ENCODE measurements around the gene SASH1. TPM values are rescaled to one million over a fixed set of nuclear protein-coding genes. Genes with fewer than 3 reads are reported as not detected.

SASH1 gene
- total and polyA plus RNA-seq, 9 donors = 31.7 to 67.0 (median 42.5) TPM

DNA sequence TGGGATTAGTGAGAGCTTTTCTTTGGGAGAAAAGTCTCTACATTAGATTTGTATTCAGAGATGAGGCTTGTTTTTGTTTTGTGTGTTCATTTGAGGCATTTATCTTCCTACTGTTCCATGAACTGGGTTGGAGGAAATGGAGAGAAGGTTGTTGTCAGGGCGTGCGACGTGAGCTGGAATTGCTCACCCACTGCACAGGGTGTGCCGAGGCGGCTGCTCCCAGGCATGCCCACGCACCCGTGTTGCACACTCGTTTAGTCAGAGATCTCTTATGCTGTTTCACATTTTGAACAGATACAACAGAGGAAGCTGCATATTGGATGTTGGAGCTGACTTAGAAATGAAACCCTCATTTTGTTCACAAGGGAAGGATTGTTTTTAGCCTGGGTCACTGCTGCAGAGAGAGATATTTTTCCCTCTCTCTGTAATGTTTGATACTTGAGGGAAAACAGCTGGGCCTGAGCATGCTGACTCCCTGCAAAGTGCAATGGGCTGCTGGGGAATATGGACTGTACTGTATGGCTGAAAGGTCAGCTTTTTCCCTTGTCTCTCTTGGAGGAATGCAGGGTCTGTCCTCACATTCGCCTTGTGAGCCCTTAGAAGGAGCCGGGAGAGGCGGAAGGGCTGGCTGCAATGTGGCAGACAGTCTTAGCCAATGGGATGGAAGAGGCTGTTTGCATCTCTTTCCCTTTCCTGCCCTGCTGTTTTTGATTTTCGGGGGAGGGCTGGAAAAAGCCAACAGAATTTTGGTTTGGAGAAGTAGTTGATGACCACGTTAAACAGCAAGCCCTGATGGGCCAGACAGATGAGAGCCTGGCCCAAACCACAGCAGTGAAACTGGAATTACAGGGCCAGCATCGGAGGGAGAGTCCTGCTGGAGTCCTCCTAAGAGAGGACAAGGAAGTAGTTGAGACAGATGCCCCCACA lies 170.8 kb downstream of the SASH1 start:
- peak overlapping the region; percentile 97 for H3K27ac ChIP-seq (ENCODE audit: low read length)
- DNase-seq = peak; percentile 98
- peak overlapping the region; percentile 16 for H3K4me3 ChIP-seq (ENCODE audit: low read length)
- peaks cover 21% of the 10 kb centered on the region for H3K36me3 ChIP-seq (ENCODE audit: control insufficient read depth, insufficient read depth, low read length)
- no peaks in the 10 kb centered on the region for H3K27me3 ChIP-seq (ENCODE audit: control insufficient read depth, insufficient read depth, low read length)
- 16% methylated on average over 9 of the region's 14 CpGs for WGBS (ENCODE audit: insufficient coverage)
- peaks cover 55% of the 10 kb centered on the region for H3K4me1 ChIP-seq (ENCODE audit: control insufficient read depth, insufficient read depth, low read length)
- no peaks in the 10 kb centered on the region for H3K9me3 ChIP-seq (replicated peaks; ENCODE audit: control insufficient read depth, low read depth, low read length)

DNA sequence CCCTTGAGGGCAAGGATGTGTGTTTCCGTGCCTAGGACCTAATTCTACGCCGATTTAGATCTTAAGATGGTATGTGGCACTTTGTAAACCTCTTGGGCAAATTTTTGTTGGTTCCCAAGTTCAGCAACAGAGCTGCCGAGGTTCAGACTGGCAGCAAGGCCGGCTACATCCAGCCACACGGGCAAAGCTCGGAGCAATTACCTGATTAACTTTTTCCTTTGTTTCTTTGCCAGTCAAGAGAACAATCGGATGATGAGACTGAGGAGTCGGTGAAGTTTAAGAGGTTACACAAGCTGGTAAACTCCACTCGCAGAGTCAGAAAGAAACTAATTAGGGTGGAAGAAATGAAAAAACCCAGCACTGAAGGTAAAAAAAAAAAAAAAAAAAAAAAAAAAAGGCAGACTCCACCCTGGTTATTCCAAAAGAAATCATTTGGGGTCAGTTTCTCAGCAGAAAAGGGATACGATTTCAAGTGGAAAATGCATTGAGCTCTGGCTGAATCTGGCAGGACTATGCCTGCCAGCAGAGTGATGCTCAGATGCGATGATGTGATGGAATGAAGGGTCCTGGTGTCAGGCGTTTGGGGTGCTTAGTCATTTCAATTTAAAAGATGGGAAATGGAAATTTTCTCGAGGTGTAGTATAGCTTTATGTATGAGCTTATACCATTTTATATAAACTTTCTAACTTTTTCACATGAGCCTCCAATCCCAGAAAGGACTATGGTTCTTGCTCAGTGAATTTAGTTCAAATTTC lies 171.6 kb downstream of the SASH1 start:
- WGBS (ENCODE audit: insufficient coverage) = 62% methylated on average over 5 of the region's 14 CpGs
- H3K4me3 ChIP-seq (ENCODE audit: low read length) = peak overlapping the region; percentile 16
- DNase-seq = peak; percentile 85
- H3K27ac ChIP-seq (ENCODE audit: low read length) = peak overlapping the region; percentile 97
- H3K4me1 ChIP-seq (ENCODE audit: control insufficient read depth, insufficient read depth, low read length) = peaks cover 56% of the 10 kb centered on the region
- no peaks in the 10 kb centered on the region for H3K9me3 ChIP-seq (replicated peaks; ENCODE audit: control insufficient read depth, low read depth, low read length)
- no peaks in the 10 kb centered on the region for H3K27me3 ChIP-seq (ENCODE audit: control insufficient read depth, insufficient read depth, low read length)
- H3K36me3 ChIP-seq (ENCODE audit: control insufficient read depth, insufficient read depth, low read length) = peaks cover 21% of the 10 kb centered on the region

GRCh38 chr6:148516217-148516616 lies 173.6 kb downstream of the SASH1 start:
- 38% methylated on average over 3 of the region's 7 CpGs for WGBS (ENCODE audit: insufficient coverage)
- no peaks in the 10 kb centered on the region for H3K27me3 ChIP-seq (ENCODE audit: control insufficient read depth, insufficient read depth, low read length)
- H3K36me3 ChIP-seq (ENCODE audit: control insufficient read depth, insufficient read depth, low read length) = peaks cover 38% of the 10 kb centered on the region
- peaks cover 62% of the 10 kb centered on the region for H3K4me1 ChIP-seq (ENCODE audit: control insufficient read depth, insufficient read depth, low read length)
- H3K9me3 ChIP-seq (replicated peaks; ENCODE audit: control insufficient read depth, low read depth, low read length) = no peaks in the 10 kb centered on the region
- no peak for DNase-seq
- no peak overlapping the region for H3K27ac ChIP-seq (ENCODE audit: low read length)
- no peak overlapping the region for H3K4me3 ChIP-seq (ENCODE audit: low read length)

DNA sequence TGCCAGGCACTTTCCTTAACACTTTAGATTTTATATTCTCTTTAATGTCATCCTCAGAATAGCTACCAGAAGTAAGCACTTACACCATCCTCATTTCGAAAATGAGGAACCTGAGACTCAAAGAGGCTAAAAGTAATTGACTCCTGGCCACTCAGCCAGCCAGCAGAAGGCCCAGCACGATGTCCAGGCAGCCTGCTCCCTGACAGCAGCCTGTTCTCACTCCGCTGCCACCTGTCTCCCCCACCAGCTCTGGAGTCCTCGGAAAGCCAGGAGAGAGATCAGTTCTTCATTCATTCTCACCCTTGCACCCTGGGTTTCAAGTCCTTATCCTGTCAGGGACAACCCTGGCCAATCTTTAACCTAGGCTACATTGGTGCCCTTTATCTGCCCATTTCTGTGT lies 174.0 kb downstream of the SASH1 start:
- H3K27me3 ChIP-seq (ENCODE audit: control insufficient read depth, insufficient read depth, low read length) = no peaks in the 10 kb centered on the region
- H3K4me1 ChIP-seq (ENCODE audit: control insufficient read depth, insufficient read depth, low read length) = peaks cover 63% of the 10 kb centered on the region
- H3K9me3 ChIP-seq (replicated peaks; ENCODE audit: control insufficient read depth, low read depth, low read length) = no peaks in the 10 kb centered on the region
- H3K27ac ChIP-seq (ENCODE audit: low read length) = peak overlapping the region; percentile 1
- 63% methylated on average over 4 of the region's 4 CpGs for WGBS (ENCODE audit: insufficient coverage)
- no peak for DNase-seq
- peaks cover 42% of the 10 kb centered on the region for H3K36me3 ChIP-seq (ENCODE audit: control insufficient read depth, insufficient read depth, low read length)
- no peak overlapping the region for H3K4me3 ChIP-seq (ENCODE audit: low read length)

DNA sequence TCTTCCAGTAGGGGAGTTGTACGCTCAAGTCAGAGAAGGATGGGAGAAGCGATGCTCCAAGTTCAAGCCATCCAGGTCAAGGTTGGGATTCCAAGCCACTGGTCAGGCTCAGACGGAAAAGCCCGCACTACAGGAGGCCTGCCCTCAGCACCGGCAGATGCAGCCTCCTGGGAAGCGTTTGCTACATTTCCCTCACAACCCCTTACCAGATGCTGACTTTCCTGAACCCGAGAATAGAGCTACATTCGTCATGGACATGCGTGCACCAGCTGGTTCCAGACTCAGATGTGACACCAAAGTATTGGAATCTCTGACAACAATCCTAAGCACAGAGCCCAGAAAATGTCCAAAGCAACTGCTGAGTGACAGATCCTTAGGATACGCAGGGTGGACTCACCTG lies 174.8 kb downstream of the SASH1 start:
- peak overlapping the region; percentile 90 for H3K27ac ChIP-seq (ENCODE audit: low read length)
- H3K27me3 ChIP-seq (ENCODE audit: control insufficient read depth, insufficient read depth, low read length) = no peaks in the 10 kb centered on the region
- no peaks in the 10 kb centered on the region for H3K9me3 ChIP-seq (replicated peaks; ENCODE audit: control insufficient read depth, low read depth, low read length)
- H3K36me3 ChIP-seq (ENCODE audit: control insufficient read depth, insufficient read depth, low read length) = peaks cover 45% of the 10 kb centered on the region
- 81% methylated on average over 10 of the region's 10 CpGs for WGBS (ENCODE audit: insufficient coverage)
- no peak for DNase-seq
- no peak overlapping the region for H3K4me3 ChIP-seq (ENCODE audit: low read length)
- peaks cover 63% of the 10 kb centered on the region for H3K4me1 ChIP-seq (ENCODE audit: control insufficient read depth, insufficient read depth, low read length)

DNA sequence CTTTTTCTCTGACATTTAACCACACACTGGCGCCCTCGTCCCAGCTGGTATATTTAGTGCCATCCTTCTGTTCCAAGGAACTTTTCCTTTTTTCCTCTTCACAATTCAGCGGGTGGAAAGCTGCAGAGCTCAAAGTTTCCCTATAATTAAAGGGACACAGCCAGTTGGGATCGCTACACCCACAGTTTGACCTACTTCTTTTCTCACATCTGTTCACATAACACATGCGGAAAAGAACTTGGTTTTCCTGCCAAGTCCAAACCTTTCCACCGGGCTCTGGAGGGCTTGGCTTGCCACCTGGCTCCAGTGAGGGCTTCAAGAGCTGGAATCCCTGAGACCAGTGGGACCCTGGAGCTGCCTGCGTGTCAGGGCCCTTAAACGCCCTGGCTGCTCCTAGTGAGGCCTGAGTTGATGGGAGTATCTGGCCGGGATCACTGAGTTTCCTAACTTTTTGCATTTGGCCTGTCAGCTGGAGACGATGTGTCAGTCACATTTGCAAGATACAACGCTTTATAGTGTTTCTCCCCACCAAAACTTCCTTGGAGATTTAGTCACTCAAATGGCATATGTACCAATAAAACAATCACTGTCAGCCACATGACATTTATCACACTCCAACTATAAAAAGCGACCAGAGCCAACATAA lies 176.0 kb downstream of the SASH1 start:
- Histone ChIP-seq H3K36me3 (ENCODE audit: control insufficient read depth, insufficient read depth, low read length) (peaks cover 50% of the 10 kb centered on the region), H3K27me3 (ENCODE audit: control insufficient read depth, insufficient read depth, low read length) (no peaks in the 10 kb centered on the region), H3K4me3 (ENCODE audit: low read length) (no peak overlapping the region), H3K27ac (ENCODE audit: low read length) (peak overlapping the region; percentile 90), H3K9me3 (replicated peaks; ENCODE audit: control insufficient read depth, low read depth, low read length) (no peaks in the 10 kb centered on the region), H3K4me1 (ENCODE audit: control insufficient read depth, insufficient read depth, low read length) (peaks cover 57% of the 10 kb centered on the region)
- 6% methylated on average over 11 of the region's 12 CpGs for WGBS (ENCODE audit: insufficient coverage)
- peak; percentile 98 for DNase-seq

- Histone ChIP-seq H3K4me3 (ENCODE audit: low read length) (no peak overlapping the region), H3K36me3 (ENCODE audit: control insufficient read depth, insufficient read depth, low read length) (peaks cover 58% of the 10 kb centered on the region), H3K27ac (ENCODE audit: low read length) (peak overlapping the region; percentile 90), H3K27me3 (ENCODE audit: control insufficient read depth, insufficient read depth, low read length) (no peaks in the 10 kb centered on the region), H3K4me1 (ENCODE audit: control insufficient read depth, insufficient read depth, low read length) (peaks cover 57% of the 10 kb centered on the region), H3K9me3 (replicated peaks; ENCODE audit: control insufficient read depth, low read depth, low read length) (no peaks in the 10 kb centered on the region)
- WGBS (ENCODE audit: insufficient coverage) = 88% methylated on average over 19 of the region's 23 CpGs
- DNase-seq = no peak
Observed at GRCh38 chr6:148520109-148520841, 177.6 kb downstream of the SASH1 start.

DNA sequence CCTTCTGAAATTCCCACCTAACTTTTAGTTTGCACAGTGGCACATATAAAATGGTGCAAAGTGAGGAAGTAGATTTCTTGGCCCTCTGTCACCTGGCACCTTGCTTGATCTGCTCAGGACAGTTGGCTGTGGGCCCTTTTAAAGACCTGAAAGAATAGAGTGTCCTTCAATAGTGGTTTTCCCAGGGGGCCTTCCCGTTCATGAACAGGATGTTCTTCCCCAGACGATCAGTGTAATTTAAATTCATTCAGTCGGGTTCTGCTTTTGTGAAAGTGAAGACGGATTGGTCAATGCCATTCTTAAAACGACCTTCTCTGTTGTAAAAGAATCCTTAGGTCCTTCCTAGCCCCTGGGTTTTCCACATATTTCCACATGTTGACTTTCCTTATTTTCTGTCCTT lies 178.5 kb downstream of the SASH1 start:
- no peaks in the 10 kb centered on the region for H3K27me3 ChIP-seq (ENCODE audit: control insufficient read depth, insufficient read depth, low read length)
- H3K4me3 ChIP-seq (ENCODE audit: low read length) = no peak overlapping the region
- H3K27ac ChIP-seq (ENCODE audit: low read length) = peak overlapping the region; percentile 37
- H3K4me1 ChIP-seq (ENCODE audit: control insufficient read depth, insufficient read depth, low read length) = peaks cover 52% of the 10 kb centered on the region
- H3K9me3 ChIP-seq (replicated peaks; ENCODE audit: control insufficient read depth, low read depth, low read length) = no peaks in the 10 kb centered on the region
- no peak for DNase-seq
- WGBS (ENCODE audit: insufficient coverage) = 17% methylated on average over 1 of the region's 5 CpGs
- peaks cover 62% of the 10 kb centered on the region for H3K36me3 ChIP-seq (ENCODE audit: control insufficient read depth, insufficient read depth, low read length)

DNA sequence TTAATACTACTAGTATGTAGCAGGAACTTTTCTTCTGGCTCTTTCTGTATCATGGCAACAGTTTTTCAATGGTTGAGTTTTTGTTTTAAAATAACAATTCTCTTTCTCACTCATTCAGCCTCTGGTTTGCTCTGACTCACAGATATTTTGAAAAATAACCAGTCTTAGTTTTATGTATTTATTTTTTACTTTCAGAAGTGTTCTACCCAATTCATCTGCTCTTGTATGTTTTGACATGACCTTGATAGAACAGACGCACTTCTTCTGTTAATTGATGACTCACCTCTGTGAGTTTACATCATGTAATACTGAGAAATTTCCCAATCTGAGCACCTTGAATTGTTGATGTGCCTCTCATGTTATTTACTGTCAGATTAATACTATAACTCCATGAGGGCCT lies 178.9 kb downstream of the SASH1 start:
- Histone ChIP-seq H3K4me3 (ENCODE audit: low read length) (no peak overlapping the region), H3K27me3 (ENCODE audit: control insufficient read depth, insufficient read depth, low read length) (no peaks in the 10 kb centered on the region), H3K9me3 (replicated peaks; ENCODE audit: control insufficient read depth, low read depth, low read length) (no peaks in the 10 kb centered on the region), H3K4me1 (ENCODE audit: control insufficient read depth, insufficient read depth, low read length) (peaks cover 47% of the 10 kb centered on the region), H3K27ac (ENCODE audit: low read length) (no peak overlapping the region), H3K36me3 (ENCODE audit: control insufficient read depth, insufficient read depth, low read length) (peaks cover 62% of the 10 kb centered on the region)
- no peak for DNase-seq
- no CpG with 5 or more reads among the region's 1 CpG for WGBS (ENCODE audit: insufficient coverage)
